Thoracic aorta (tissue), 2 donors: Measurements from ENCODE around the gene CAMKV. TPM values are rescaled to one million over a fixed set of nuclear protein-coding genes. Genes with fewer than 3 reads are reported as not detected.

ENCODE experiments used
- ATAC-seq: fragments of 150-250 bp; one replicate; pipeline ENCODE4 v1.8.0; 2017; ENCODE audit warnings: low read depth; ENCODE audit not compliant: insufficient number of reproducible peaks, low FRiP score
- DNase-seq: peaks from one replicate; pipeline ENCODE4 v3.0.0-alpha.2; 2020; ENCODE audit warnings: low spot score
- H3K27ac ChIP-seq, 2 donors: fragments of 200-600 bp; sonication (generic); 1 replicate in 1 of 2; 2 replicates in 1 of 2; pipeline ENCODE4 v1.5.1; 2016; ENCODE audit warnings: mild to moderate bottlenecking in 2 of 2, moderate library complexity in 2 of 2
- H3K27me3 ChIP-seq: fragments of 200-600 bp; sonication (generic); replicated peaks from 2 replicates; pipeline ENCODE4 v1.6.0; 2016; ENCODE audit warnings: mild to moderate bottlenecking; ENCODE audit not compliant: insufficient read depth
- H3K36me3 ChIP-seq: fragments of 200-600 bp; sonication (generic); one replicate; pipeline ENCODE4 v1.5.1; 2016
- H3K4me1 ChIP-seq, 2 donors: fragments of 200-600 bp; sonication (generic); 1 replicate in 1 of 2; 2 replicates in 1 of 2; pipeline versions ENCODE4 v1.5.1 to v1.6.0; 2016; ENCODE audit warnings: low read depth in 2 of 2, mild to moderate bottlenecking in 1 of 2; ENCODE audit not compliant: control insufficient read depth in 1 of 2
- H3K4me3 ChIP-seq: fragments of 200-600 bp; sonication (generic); 2 replicates; pipeline ENCODE4 v1.5.1; 2016; ENCODE audit warnings: mild to moderate bottlenecking
- H3K9me3 ChIP-seq: fragments of 200-600 bp; sonication (generic); 2 replicates; pipeline ENCODE4 v1.5.1; 2016
- total RNA-seq, 2 donors: library from RNA; depleted of rRNA; stranded (reverse); fragments of >200 nt; gene quantifications; one replicate each; pipeline versions ENCODE4 v1.1.0 to v1.2.3, GENCODE V29; 2016
- TF ChIP-seq, protein P1 (sequence below): fragments of 200-600 bp; sonication (generic); IDR thresholded peaks from one replicate; pipeline ENCODE4 v1.5.1; 2019; ENCODE audit warnings: antibody characterized with exemption

CAMKV gene
- total RNA-seq, 2 donors from 2014 or later: not detected

DNA sequence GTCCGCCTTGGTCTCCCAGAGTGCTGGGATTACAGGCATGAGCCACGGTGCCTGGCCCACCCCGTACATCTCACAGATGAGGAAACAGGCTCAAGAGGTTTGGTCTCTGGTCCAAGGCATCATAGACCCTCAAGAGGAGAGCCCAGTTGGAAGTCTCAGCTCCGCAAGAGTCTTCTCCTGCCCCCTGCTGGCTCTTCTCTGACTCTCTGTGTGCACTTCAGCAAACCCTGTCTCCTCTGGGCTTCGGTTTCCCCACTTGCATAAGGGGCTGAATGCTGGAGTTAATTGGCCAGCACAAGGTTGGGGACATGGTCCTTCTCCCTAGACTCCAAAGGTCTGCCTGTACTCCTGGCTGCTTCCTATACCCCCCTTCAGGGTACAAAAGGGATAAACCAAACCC, 30.1 kb upstream of the CAMKV start:
- H3K27ac ChIP-seq: no peak overlapping the region

DNA sequence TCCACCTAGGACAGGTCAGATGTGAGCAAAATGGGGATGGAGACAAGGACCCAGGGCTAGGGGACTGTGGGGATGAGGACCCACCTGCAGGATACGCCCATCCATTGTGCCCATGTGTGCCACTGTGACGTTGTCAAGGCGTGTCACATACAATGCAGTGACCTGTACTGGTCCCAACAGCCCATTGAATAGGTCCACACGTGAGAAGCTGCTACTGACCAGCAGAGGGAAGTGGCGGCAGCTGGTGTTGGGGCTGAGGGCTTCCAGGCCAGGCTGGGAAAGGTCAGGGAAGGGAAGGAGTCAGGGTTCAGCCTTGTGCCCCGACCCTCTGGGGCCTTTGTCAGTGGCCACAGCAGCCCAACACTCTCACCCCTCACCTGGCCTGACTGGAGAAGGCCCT, 29.3 kb upstream of the CAMKV start:
- Histone ChIP-seq H3K4me3 (no peak overlapping the region), H3K27me3 (no peaks in the 10 kb centered on the region), H3K36me3 (peaks cover 2% of the 10 kb centered on the region), H3K9me3 (no peaks in the 10 kb centered on the region), H3K4me1 (peaks cover 9 to 19% of the 10 kb centered on the region in 2 donors), H3K27ac (no peak overlapping the region)
- TF ChIP-seq, protein P1, sequence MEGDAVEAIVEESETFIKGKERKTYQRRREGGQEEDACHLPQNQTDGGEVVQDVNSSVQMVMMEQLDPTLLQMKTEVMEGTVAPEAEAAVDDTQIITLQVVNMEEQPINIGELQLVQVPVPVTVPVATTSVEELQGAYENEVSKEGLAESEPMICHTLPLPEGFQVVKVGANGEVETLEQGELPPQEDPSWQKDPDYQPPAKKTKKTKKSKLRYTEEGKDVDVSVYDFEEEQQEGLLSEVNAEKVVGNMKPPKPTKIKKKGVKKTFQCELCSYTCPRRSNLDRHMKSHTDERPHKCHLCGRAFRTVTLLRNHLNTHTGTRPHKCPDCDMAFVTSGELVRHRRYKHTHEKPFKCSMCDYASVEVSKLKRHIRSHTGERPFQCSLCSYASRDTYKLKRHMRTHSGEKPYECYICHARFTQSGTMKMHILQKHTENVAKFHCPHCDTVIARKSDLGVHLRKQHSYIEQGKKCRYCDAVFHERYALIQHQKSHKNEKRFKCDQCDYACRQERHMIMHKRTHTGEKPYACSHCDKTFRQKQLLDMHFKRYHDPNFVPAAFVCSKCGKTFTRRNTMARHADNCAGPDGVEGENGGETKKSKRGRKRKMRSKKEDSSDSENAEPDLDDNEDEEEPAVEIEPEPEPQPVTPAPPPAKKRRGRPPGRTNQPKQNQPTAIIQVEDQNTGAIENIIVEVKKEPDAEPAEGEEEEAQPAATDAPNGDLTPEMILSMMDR: no peak
- no peak for ATAC-seq
- no peak for DNase-seq

More for the DNA sequence above, 30.1 kb upstream of the CAMKV start:
- Histone ChIP-seq H3K4me3 (no peak overlapping the region), H3K36me3 (peaks cover 2% of the 10 kb centered on the region), H3K4me1 (peaks cover 9 to 22% of the 10 kb centered on the region in 2 donors), H3K9me3 (no peaks in the 10 kb centered on the region), H3K27me3 (no peaks in the 10 kb centered on the region)
- no peak for DNase-seq
- no peak for ATAC-seq
- TF ChIP-seq, protein P1: no peak

DNA sequence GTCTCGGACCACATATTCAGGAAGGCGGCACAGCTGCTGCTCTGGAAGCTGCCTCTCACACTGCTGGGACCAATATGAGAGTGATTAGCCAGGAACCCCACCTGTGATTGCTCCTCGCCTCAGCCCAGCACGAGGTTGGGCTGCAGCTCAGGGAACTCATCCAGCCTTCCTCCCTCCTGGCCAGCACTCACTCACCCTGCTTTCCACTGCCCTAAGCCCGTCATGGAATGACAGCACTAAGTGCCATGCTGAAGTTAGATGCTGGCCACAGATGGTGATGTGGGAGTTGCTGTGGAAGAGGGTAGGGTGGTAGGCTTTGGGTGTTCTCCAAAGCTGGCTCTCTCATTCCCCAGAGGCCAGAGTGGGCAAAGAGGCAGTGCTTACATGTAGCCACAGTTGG, 26.6 kb upstream of the CAMKV start:
- H3K36me3 ChIP-seq: peaks cover 2% of the 10 kb centered on the region
- no peaks in the 10 kb centered on the region for H3K9me3 ChIP-seq
- ATAC-seq (no peak), DNase-seq (no peak)
- TF ChIP-seq, protein P1: no peak
- H3K4me1 ChIP-seq: peaks cover 8 to 15% of the 10 kb centered on the region in 2 donors
- no peak overlapping the region for H3K4me3 ChIP-seq
- no peak overlapping the region for H3K27ac ChIP-seq
- H3K27me3 ChIP-seq: no peaks in the 10 kb centered on the region

DNA sequence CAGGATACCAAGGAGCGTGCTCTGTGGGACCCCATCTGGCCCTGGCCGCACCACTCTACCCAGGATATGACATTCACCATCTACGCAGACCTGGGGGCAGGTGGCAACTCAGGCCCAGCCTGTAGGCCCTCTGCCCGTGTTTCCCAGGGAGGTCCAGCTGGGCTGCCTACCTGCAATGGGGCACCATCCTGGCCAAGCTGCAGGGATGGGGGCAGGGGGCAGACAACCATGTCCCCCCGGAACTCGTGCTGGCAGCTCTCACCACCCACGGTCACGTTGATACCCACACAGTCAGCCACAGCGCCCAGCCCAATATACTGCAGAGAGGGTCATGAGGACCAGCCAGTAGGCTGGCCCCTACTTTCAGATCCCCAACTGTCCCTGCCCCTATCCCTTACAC, 26.1 kb upstream of the CAMKV start:
- H3K4me1 ChIP-seq: peaks cover 2 to 10% of the 10 kb centered on the region in 2 donors
- no peaks in the 10 kb centered on the region for H3K27me3 ChIP-seq
- H3K27ac ChIP-seq: no peak overlapping the region
- H3K36me3 ChIP-seq: peaks cover 2% of the 10 kb centered on the region
- ATAC-seq (no peak), DNase-seq (no peak)
- TF ChIP-seq, protein P1: no peak
- H3K9me3 ChIP-seq: no peaks in the 10 kb centered on the region
- H3K4me3 ChIP-seq: no peak overlapping the region

DNA sequence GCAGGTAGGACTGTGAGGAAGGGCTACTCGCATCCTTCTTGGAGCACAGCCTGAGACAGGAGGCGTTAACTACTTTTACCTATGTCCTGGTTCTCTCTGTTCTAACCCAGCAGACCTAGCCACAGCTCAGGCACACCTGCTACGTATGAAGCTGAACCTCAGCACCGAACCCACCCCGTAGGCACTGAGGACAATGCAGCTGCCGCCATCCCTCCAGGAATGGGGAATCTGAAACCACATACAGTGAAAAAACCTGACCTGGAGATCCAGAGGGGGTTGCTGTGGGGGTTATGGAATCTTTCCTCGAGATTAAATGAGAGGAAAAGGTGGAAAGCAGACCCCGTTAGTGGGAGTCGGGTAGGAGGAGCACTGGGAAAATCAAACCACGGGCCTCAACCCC, 19.6 kb upstream of the CAMKV start:
- Histone ChIP-seq H3K4me1 (no peaks in the 10 kb centered on the region), H3K9me3 (no peaks in the 10 kb centered on the region), H3K36me3 (no peaks in the 10 kb centered on the region), H3K27ac (no peak overlapping the region), H3K4me3 (no peak overlapping the region), H3K27me3 (no peaks in the 10 kb centered on the region)
- DNase-seq: no peak
- TF ChIP-seq, protein P1: no peak
- ATAC-seq: no peak
